Suppressor macrophage treated with lipopolysaccharide for 4 hours (primary cell): ENCODE results near the gene SPECC1.
A peak's percentile ranks its signal among the peaks of the same experiment; 100 is the strongest.

ENCODE experiments used
- DNase-seq: peaks from one replicate; pipeline ENCODE4 v3.0.0-alpha.2; 2020

Gene SPECC1

GRCh38 chr17:20180661-20181060 lies 171.5 kb downstream of the SPECC1 start:
- DNase-seq: peak; percentile 21

DNA sequence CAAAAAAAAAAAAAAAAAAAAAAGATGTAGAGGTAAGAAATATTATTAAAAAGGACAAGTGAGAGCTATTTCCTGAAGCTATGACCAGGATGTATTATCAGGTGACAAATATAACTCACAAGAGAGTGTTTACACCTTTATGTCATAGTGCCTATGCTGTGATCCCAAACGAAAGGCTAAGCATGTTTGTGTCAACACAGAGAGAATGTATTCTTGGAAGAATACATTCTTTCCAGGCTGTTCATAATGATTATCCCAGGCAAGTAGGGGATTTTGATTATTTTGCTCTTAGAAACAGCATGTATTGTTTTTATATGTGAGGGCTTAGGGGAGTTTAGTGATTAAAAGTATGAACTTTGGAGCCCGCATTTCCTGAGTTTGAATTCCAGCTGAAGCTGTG lies 175.0 kb downstream of the SPECC1 start:
- DNase-seq: no peak

GRCh38 chr17:20184977-20185619 lies 175.9 kb downstream of the SPECC1 start:
- peak; percentile 85 for DNase-seq

DNA sequence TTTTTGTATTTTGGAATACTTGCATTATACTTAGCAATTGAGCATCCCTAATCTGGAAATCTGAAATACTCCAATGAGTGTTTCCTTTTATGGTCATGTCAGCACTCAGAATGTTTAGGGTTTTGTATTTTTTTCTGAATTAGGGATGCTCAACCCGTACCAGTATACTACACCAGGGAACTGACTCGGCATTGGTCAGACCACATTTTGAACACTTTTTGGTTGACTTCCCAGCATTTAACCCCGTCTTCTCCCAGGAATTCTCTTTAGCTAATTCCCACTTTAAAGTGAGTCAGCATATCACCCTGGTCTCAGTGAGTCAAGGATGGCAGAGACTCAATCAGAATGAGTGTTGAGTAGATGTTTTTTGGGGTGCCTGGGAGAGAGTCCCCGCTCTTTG lies 177.9 kb downstream of the SPECC1 start:
- no peak for DNase-seq

DNA sequence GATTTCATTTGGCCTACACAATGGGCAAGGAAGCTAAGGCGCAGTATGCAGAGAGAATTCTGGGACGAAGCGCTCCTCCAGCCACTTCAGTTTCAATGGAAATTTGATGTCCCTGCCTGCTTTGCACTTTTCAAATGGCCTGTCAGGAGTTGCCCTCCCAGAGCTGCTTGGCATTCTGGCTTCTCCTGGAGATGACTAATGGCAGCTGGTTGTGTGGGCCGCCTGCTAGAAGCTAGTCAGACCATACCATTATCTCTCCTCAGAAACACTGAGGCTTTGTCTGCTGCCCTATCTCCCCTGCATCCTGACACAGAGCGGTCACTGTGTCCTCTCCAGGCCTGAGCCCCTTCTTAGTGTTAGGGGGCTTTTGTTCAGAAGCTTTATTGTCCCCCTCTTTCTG lies 180.1 kb downstream of the SPECC1 start:
- peak; percentile 18 for DNase-seq

DNA sequence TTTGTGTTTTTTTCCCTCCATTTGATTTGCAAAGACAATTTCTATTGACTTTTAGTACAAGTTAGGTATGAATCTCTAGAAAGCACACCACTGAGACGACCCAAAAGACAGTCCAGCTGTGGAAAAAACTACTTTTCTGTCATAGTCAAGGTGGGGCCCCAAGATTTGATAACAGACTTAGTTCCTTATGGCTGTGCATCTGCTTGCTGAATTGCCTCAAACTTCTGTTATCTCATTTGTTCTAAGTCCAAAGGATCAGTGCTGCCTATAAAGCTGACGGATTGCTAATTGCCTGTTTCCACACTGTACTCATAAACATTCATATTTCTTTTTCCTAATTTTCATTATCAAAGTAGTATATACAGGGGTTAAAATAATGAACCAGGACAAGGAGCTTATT lies 180.8 kb downstream of the SPECC1 start:
- no peak for DNase-seq

GRCh38 chr17:20190605-20191004 lies 181.4 kb downstream of the SPECC1 start:
- DNase-seq: no peak

GRCh38 chr17:20191056-20191455 lies 181.9 kb downstream of the SPECC1 start:
- no peak for DNase-seq

DNA sequence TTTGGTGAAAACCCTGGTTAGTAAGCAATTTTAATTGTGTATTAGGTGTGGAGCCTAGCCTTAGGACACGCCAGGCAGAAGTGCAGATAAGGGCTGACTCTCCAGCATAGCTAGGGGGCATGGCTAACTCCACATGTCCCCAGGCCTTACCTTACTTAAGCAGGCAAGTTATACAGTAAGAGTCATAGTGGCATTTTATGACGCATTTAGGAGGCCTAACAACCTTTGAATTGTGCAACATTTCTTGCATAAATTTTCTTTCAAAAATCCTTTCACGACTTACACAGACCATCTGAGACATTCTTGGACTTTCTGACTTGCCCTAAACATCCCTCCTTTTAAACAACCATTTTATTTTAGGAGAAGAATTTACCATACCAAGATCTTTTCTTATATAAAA lies 187.1 kb downstream of the SPECC1 start:
- peak; percentile 19 for DNase-seq

DNA sequence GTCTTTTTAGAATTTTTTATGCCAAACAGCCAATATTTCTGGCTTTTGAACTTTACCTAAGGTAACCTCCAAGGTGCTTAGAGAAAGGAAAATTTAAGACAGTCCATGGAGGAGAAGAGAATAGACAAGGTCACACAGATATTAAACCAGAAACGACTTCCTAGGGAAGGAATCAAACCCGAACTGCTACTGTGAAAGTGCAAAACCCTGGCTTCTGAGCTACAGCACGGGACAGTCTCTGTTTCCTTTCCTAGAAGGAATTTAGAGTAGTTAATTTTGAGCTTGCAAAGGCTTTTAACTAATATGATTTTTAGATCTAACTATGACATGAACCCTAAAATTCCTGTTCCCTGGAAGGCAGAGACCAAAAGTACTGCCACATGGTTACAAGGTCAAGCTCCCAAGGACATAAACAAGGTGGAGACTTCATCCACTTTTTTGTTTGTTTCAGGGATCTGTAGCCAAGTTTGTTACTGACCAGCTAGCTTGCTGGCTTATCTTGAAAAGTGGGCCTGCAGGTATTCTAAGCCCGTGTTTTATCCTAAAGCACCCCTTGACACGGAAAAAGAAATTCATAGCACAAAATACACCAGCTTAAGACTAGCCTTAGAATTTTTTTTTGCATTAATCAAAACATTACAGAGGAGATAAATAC lies 188.2 kb downstream of the SPECC1 start:
- DNase-seq: no peak

- DNase-seq: peak; percentile 23
These were observed 191.0 kb downstream of the SPECC1 start for GRCh38 chr17:20200016-20200795.

- no peak for DNase-seq
These were observed 191.8 kb downstream of the SPECC1 start for GRCh38 chr17:20200865-20201458.

- DNase-seq: no peak
These were observed 193.0 kb downstream of the SPECC1 start for GRCh38 chr17:20202141-20202621.

DNA sequence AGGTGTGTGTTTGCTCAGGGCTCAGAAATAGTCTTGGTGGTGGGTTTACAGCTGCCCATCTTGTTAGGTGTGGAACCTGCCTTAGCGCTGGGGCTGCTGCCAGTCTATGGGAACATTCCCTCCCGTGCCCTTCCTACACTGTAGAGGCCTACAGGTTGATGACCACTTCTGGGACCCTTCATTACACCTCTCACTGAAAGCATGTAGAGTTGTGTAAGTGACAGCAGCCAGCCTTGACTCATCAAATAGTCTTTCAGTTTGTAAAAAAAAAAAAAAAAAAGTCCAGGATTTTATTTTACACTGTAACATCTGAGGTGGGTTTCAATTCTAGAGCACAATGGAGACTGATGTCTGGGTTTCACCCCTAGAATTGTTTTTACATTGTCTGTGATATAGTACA lies 193.9 kb downstream of the SPECC1 start:
- DNase-seq: no peak

DNA sequence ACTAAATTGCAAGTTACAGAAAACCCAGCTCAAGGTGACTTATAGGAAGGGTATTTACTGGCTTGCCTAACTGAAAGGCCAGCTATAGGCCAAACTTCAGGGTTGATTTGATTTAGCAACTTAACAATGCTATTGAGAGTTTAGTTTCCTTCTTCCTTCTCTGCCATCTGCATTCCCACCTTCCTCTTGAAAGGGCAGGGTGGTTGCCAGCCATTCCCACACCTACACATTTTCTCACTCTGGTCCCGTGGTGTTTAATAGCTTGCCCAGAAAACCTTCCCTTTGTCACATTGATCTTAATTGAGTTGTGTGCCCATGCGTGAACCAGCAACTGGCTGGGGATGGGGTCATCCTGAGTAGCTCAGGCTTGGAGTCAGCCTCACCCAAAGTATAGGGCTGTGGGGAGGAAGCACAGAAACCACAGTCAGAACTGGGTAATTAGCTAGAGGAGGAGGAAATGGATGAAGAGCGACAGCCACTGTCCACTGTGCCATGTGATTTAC lies 194.7 kb downstream of the SPECC1 start:
- DNase-seq: peak; percentile 78

DNA sequence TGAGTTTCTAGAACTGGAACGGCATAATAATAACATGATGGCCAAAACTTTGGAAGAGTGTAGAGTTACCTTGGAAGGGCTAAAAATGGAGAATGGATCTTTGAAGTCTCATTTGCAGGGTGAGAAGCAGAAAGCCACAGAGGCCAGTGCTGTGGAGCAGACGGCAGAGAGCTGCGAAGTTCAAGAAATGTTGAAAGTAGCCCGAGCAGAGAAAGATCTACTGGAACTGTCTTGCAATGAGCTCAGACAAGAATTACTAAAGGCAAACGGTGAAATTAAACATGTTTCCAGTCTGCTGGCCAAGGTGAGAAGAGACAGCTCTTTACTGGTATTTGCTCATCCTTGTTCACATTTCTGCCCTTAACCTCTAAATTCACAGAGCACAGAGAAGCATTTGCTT lies 196.4 kb downstream of the SPECC1 start:
- DNase-seq: no peak

- peak; percentile 69 for DNase-seq
These were observed 196.9 kb downstream of the SPECC1 start for GRCh38 chr17:20206068-20206467.

- DNase-seq: peak; percentile 37
These were observed 197.4 kb downstream of the SPECC1 start for GRCh38 chr17:20206591-20206990.

GRCh38 chr17:20207262-20207985 lies 198.3 kb downstream of the SPECC1 start:
- DNase-seq: no peak

- no peak for DNase-seq
These were observed 199.6 kb downstream of the SPECC1 start for GRCh38 chr17:20208717-20209116.

DNA sequence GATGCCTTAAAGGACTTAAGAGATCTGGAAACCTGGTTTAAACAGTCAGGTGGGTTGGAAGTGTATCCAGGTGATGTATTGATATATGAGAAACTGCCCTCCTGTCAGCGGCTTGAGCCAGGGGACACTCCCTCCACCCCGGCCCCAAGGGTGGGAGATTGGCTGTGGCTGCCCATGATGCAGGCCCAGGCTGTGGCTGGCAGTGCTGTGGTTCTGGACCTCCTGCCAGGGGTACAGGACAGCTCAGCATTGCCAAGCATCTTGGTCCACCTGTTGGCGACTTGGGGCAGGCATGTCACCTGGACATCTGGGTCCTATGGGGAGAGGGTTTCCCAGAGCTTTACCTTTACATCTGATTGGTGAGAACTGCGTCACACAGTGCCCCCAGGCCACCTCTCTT lies 201.0 kb downstream of the SPECC1 start:
- DNase-seq: no peak

DNA sequence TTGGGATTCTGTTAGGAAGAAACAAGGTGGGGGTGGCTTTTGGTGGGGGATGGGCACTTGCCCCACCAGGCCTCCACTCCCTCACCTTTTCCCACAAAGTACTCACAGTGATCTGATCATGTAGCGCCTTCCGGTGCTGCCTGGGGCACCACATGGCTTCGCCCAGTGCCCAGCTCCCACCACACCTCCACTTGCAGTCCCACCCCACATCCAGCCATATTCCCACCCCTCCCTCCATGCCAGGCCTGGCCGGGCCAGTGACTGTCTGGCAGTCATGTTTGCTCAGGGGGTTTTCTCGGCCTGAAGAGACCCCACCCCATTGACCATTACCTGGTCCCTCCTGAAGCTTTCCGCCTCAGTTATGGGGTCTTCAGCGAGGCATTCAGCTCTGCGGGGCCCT lies 201.5 kb downstream of the SPECC1 start:
- no peak for DNase-seq

DNA sequence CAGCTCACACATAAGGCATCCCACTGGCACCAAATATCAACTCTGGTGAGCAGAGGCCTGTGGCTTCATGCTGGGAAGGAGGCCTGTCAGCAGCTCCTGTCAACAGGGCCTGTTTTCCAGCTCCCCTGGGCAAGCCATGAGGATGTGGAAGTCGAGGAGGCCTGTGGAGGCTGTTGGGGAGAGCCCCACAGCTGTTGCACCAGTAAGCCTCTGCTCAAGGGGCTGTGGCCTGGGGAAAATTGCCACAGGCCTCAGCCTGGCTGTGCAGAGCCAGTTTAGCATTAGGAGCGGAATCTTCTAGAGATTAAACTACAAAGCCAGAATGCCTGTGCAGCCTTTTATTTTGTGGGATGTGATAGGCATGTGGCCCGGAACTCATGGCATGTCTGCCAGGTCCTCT lies 202.1 kb downstream of the SPECC1 start:
- no peak for DNase-seq
